NT2/D1 (cell line): ENCODE measurements around the gene DNM3.

Experiments
- DNase-seq: peaks from one replicate; pipeline ENCODE4 v3.0.0-alpha.2; 2011; ENCODE audit warnings: low read depth, low spot score
- H3K27me3 ChIP-seq: 2 replicates; pipeline ENCODE4 v1.6.0; 2011; ENCODE audit warnings: mild to moderate bottlenecking; ENCODE audit not compliant: insufficient read length, insufficient read depth
- H3K36me3 ChIP-seq: 2 replicates; pipeline ENCODE4 v1.6.1; 2011; ENCODE audit warnings: mild to moderate bottlenecking, low read length, mixed read lengths; ENCODE audit not compliant: insufficient read depth, insufficient read length
- H3K4me1 ChIP-seq: 2 replicates; pipeline ENCODE4 v1.5.1; 2011; ENCODE audit not compliant: insufficient read depth, insufficient read length
- H3K4me3 ChIP-seq: 2 replicates; pipeline ENCODE4 v1.5.1; 2011; ENCODE audit warnings: low read depth; ENCODE audit not compliant: insufficient read length
- H3K9ac ChIP-seq: 2 replicates; pipeline ENCODE4 v1.6.0; 2011; ENCODE audit warnings: low read depth; ENCODE audit not compliant: insufficient read length
- H3K9me3 ChIP-seq: 2 replicates; pipeline ENCODE4 v1.5.1; 2011; ENCODE audit warnings: mild to moderate bottlenecking, low read length; ENCODE audit not compliant: insufficient read depth
- SUZ12 ChIP-seq: IDR thresholded peaks from 2 replicates; pipeline ENCODE4 v1.6.1; 2011; ENCODE audit not compliant: insufficient read length, insufficient read depth; ENCODE audit errors: extremely low read depth
- YY1 ChIP-seq: IDR thresholded peaks from 2 replicates; pipeline ENCODE4 v1.6.1; 2011; ENCODE audit not compliant: insufficient read length, insufficient read depth
- ZNF274 ChIP-seq: IDR thresholded peaks from 2 replicates; pipeline ENCODE4 v1.6.1; 2011; ENCODE audit warnings: mild to moderate bottlenecking, low read depth, low read length

The DNM3 gene

DNA sequence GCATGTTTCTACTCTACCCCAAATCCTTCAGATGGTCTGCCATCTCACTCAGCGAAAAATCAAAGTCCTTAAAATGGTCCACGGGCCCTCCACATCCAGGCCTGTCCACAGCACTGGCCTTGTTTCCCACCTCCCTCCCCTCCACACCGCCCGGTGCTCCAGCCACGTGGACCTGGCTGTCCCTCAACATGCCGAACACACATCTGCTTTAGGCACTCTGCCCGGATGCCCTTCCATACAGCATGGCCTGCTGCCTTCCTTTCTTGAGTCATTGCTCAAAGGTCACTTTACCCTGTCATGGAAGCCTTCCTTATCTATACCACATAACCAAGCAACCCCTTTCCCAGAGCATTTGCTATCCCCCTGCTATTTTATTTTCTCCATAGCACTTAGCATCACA, 143.0 kb downstream of the DNM3 start:
- no peak for TF ChIP-seq SUZ12
- TF ChIP-seq ZNF274: no peak
- TF ChIP-seq YY1: no peak
- Histone ChIP-seq H3K4me3 (no peak overlapping the region), H3K9ac (no peak overlapping the region), H3K36me3 (no peaks in the 10 kb centered on the region), H3K4me1 (no peaks in the 10 kb centered on the region), H3K27me3 (no peaks in the 10 kb centered on the region), H3K9me3 (no peaks in the 10 kb centered on the region)
- DNase-seq: no peak

- no peaks in the 10 kb centered on the region for H3K4me1 ChIP-seq
- peak; percentile 32 for DNase-seq
These were observed 143.7 kb downstream of the DNM3 start for GRCh38 chr1:171984850-171985485.

GRCh38 chr1:171985639-171986038, 144.3 kb downstream of the DNM3 start:
- no peaks in the 10 kb centered on the region for H3K4me1 ChIP-seq
- no peak overlapping the region for H3K4me3 ChIP-seq
- H3K36me3 ChIP-seq: no peaks in the 10 kb centered on the region
- TF ChIP-seq ZNF274: no peak
- no peak for TF ChIP-seq SUZ12
- no peak for TF ChIP-seq YY1
- no peaks in the 10 kb centered on the region for H3K27me3 ChIP-seq
- no peak for DNase-seq
- no peaks in the 10 kb centered on the region for H3K9me3 ChIP-seq
- H3K9ac ChIP-seq: no peak overlapping the region

More at GRCh38 chr1:171984850-171985485, 143.7 kb downstream of the DNM3 start:
- no peaks in the 10 kb centered on the region for H3K36me3 ChIP-seq
- H3K4me3 ChIP-seq: no peak overlapping the region
- no peaks in the 10 kb centered on the region for H3K9me3 ChIP-seq
- no peak overlapping the region for H3K9ac ChIP-seq
- no peaks in the 10 kb centered on the region for H3K27me3 ChIP-seq
- TF ChIP-seq ZNF274 (no peak), SUZ12 (no peak), YY1 (no peak)

DNA sequence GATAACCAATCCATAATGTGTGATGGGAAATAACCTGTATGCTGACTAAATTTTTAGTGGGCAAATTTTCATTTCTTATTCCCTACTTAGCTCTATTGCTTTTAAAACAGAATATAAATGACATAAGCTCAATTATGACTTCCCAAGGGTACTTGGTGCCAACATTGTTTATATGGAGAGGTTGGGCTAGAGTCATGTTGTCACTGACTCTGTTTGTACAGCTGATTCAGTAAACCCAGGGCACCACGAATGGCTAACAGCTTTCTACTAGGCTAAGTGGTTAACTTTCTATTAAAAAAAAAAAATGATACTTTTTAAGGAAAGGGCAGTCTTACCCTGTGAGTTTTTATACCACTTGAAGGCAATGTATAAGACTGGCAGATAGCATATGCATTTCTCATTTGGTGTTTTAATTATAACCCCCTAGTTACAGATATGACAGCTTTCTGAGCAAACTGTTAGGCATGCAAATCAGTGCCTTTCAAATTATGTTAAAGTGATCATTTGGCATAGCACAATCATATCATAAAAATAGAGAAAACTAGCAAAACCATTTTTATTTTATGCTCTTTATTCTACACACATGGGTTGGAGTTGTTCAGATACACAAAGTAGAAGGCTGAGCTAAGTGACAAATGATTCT, 147.1 kb downstream of the DNM3 start:
- no peak for TF ChIP-seq SUZ12
- TF ChIP-seq YY1: no peak
- no peak for TF ChIP-seq ZNF274
- Histone ChIP-seq H3K4me1 (no peaks in the 10 kb centered on the region), H3K4me3 (no peak overlapping the region), H3K27me3 (no peaks in the 10 kb centered on the region), H3K9me3 (no peaks in the 10 kb centered on the region), H3K36me3 (no peaks in the 10 kb centered on the region), H3K9ac (no peak overlapping the region)
- no peak for DNase-seq

- TF ChIP-seq YY1: no peak
- no peak for TF ChIP-seq ZNF274
- TF ChIP-seq SUZ12: no peak
- no peaks in the 10 kb centered on the region for H3K9me3 ChIP-seq
- no peak overlapping the region for H3K9ac ChIP-seq
- H3K27me3 ChIP-seq: no peaks in the 10 kb centered on the region
- H3K4me3 ChIP-seq: no peak overlapping the region
- H3K36me3 ChIP-seq: no peaks in the 10 kb centered on the region
- no peak for DNase-seq
- H3K4me1 ChIP-seq: no peaks in the 10 kb centered on the region
These were observed 149.1 kb downstream of the DNM3 start for GRCh38 chr1:171990371-171990770.

GRCh38 chr1:171994293-171994692, 153.0 kb downstream of the DNM3 start:
- no peak overlapping the region for H3K4me3 ChIP-seq
- H3K36me3 ChIP-seq: no peaks in the 10 kb centered on the region
- no peaks in the 10 kb centered on the region for H3K9me3 ChIP-seq
- H3K4me1 ChIP-seq: no peaks in the 10 kb centered on the region
- DNase-seq: peak; percentile 48
- no peaks in the 10 kb centered on the region for H3K27me3 ChIP-seq
- no peak for TF ChIP-seq SUZ12
- TF ChIP-seq ZNF274: no peak
- TF ChIP-seq YY1: no peak
- H3K9ac ChIP-seq: no peak overlapping the region

DNA sequence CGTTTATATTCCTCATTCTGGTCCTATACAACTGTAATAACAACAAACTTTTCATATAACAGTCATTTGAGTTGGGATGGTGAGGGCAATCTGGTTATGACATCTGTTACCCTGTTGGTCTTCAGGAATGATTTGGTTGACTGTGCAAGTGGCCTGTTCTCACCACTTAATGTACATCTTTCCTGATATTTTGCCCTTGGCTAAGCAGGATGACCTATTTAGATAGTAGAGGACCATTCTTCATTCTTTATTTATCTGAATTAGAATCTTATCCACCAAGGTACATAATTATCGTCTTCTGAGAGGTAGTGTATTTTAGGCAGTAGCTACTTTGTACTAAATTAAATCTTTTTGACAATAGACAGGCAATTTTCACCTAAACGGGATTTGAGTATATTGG, 154.3 kb downstream of the DNM3 start:
- Histone ChIP-seq H3K27me3 (no peaks in the 10 kb centered on the region), H3K4me1 (no peaks in the 10 kb centered on the region), H3K4me3 (no peak overlapping the region), H3K36me3 (no peaks in the 10 kb centered on the region), H3K9me3 (no peaks in the 10 kb centered on the region), H3K9ac (no peak overlapping the region)
- DNase-seq: no peak
- TF ChIP-seq SUZ12 (no peak), ZNF274 (no peak), YY1 (no peak)
